Keratinocyte (primary cell): ENCODE data around the gene DCLK1. TPM values are rescaled to one million over a fixed set of nuclear protein-coding genes. Genes with fewer than 3 reads are reported as not detected.

Experiments
- DNase-seq: peaks from one replicate; pipeline ENCODE4 v3.0.0-alpha.2; 2011; ENCODE audit warnings: low read depth, missing footprints, low spot score
- FAIRE-seq: peaks from 2 replicates; lab custom pipeline; 2011; peaks lifted over from hg19 to GRCh38; lab: Jason Lieb, UNC
- H2AFZ ChIP-seq: 2 replicates; pipeline ENCODE4 v1.6.0; 2012; ENCODE audit warnings: low read length, control low read depth, inconsistent platforms; ENCODE audit not compliant: control insufficient read depth
- H3K27ac ChIP-seq: 2 replicates; pipeline ENCODE4 v1.5.1; 2011; ENCODE audit warnings: low read length; ENCODE audit not compliant: control insufficient read depth, insufficient read depth
- H3K27me3 ChIP-seq: 3 replicates; pipeline ENCODE4 v1.6.0; 2011; ENCODE audit warnings: low read length; ENCODE audit not compliant: control insufficient read depth, insufficient read depth; ENCODE audit errors: extremely low read depth
- H3K36me3 ChIP-seq, 2 experiments: 2 replicates in 1 of 2; 3 replicates in 1 of 2; pipeline ENCODE4 v1.5.1; 2011; ENCODE audit warnings: low read length in 2 of 2, mild to moderate bottlenecking in 1 of 2; ENCODE audit not compliant: control insufficient read depth in 2 of 2, insufficient read depth in 2 of 2; ENCODE audit errors: extremely low read depth in 1 of 2
- H3K4me1 ChIP-seq: 3 replicates; pipeline ENCODE4 v1.5.1; 2011; ENCODE audit warnings: low read length; ENCODE audit not compliant: control insufficient read depth, insufficient read depth; ENCODE audit errors: extremely low read depth
- H3K4me2 ChIP-seq: 3 replicates; pipeline ENCODE4 v1.6.0; 2011; ENCODE audit warnings: low read depth, low read length; ENCODE audit not compliant: control insufficient read depth, insufficient read depth; ENCODE audit errors: extremely low read depth
- H3K4me3 ChIP-seq, 3 experiments: fragments of 200-600 bp in 1 of 3; sonication (generic) in 1 of 3; 2 replicates in 2 of 3; 3 replicates in 1 of 3; pipeline ENCODE4 v1.5.1; 2011 to 2016; ENCODE audit warnings: low read length in 3 of 3, mild to moderate bottlenecking in 3 of 3, control low read depth in 2 of 3, inconsistent platforms in 1 of 3, low read depth in 1 of 3, mixed read lengths in 1 of 3, mixed run types in 1 of 3, moderate library complexity in 1 of 3; ENCODE audit not compliant: control insufficient read depth in 2 of 3, insufficient read depth in 2 of 3; ENCODE audit errors: extremely low read depth in 1 of 3
- H3K79me2 ChIP-seq: 2 replicates; pipeline ENCODE4 v1.6.0; 2012; ENCODE audit warnings: low read length; ENCODE audit not compliant: control insufficient read depth, insufficient read depth
- H3K9ac ChIP-seq: 3 replicates; pipeline ENCODE4 v1.6.0; 2011; ENCODE audit warnings: low read length; ENCODE audit not compliant: control insufficient read depth, insufficient read depth; ENCODE audit errors: extremely low read depth
- H3K9me1 ChIP-seq: 3 replicates; pipeline ENCODE4 v1.6.0; 2011; ENCODE audit warnings: low read length; ENCODE audit not compliant: control insufficient read depth, insufficient read depth; ENCODE audit errors: extremely low read depth
- H3K9me3 ChIP-seq: 2 replicates; pipeline ENCODE4 v1.5.1; 2012; ENCODE audit warnings: low read depth, low read length; ENCODE audit not compliant: control insufficient read depth
- H4K20me1 ChIP-seq: 3 replicates; pipeline ENCODE4 v1.6.0; 2011; ENCODE audit warnings: low read length; ENCODE audit not compliant: control insufficient read depth, insufficient read depth; ENCODE audit errors: extremely low read depth
- CTCF ChIP-seq, 3 experiments: IDR thresholded peaks in 1 of 3; conservative IDR thresholded peaks in 1 of 3; optimal IDR thresholded peaks in 1 of 3; 2 replicates in 2 of 3; 3 replicates in 1 of 3; pipeline versions ENCODE3 to v1.5.1; 2011; ENCODE audit warnings: low read length in 3 of 3, mild to moderate bottlenecking in 3 of 3, moderate library complexity in 2 of 3, control low read depth in 1 of 3, inconsistent platforms in 1 of 3; ENCODE audit not compliant: insufficient read depth in 2 of 3; ENCODE audit errors: extremely low read depth in 1 of 3
- EZH2 ChIP-seq: IDR thresholded peaks from one replicate; pipeline ENCODE4 v1.6.1; 2012; ENCODE audit warnings: inconsistent platforms, mild to moderate bottlenecking, low read length, moderate library complexity
- dilution Hi-C: fragments of 300-500 bp; cut with MboI; formaldehyde crosslinking; loops from one replicate; pipeline ENCODE4 v1.7.0; 2020; ENCODE audit warnings: low sequenced_read_pairs; ENCODE audit not compliant: extremely low pct_ligation_motif_present
- polyA plus RNA-seq, 5 experiments: library from polyadenylated mRNA; depleted of rRNA in 3 of 5; stranded (reverse) in 3 of 5; stranded (forward) in 1 of 5; unstranded in 1 of 5; fragments of >200 nt; gene quantifications; 1 replicate in 1 of 5; 2 replicates in 3 of 5; 3 replicates in 1 of 5; pipeline versions ENCODE4 v1.2.1 to v1.2.3, GENCODE V29; 2011 to 2012; ENCODE audit warnings: missing spikeins in 2 of 5, low read depth in 1 of 5, low replicate concordance in 1 of 5

Gene DCLK1
- polyA plus RNA-seq, 1 donor (not counting 4 experiments of a cell fraction or from before 2014, with no cell fraction given) = 0.04 TPM

- Histone ChIP-seq H3K36me3 (no peaks in the 10 kb centered on the region), H2AFZ (no peak overlapping the region), H3K9me1 (no peaks in the 10 kb centered on the region), H3K4me1 (no peaks in the 10 kb centered on the region), H3K27ac (no peak overlapping the region), H3K9ac (no peak overlapping the region), H3K9me3 (no peaks in the 10 kb centered on the region), H3K79me2 (no peaks in the 10 kb centered on the region), H4K20me1 (no peaks in the 10 kb centered on the region), H3K4me2 (no peak overlapping the region), H3K27me3 (no peaks in the 10 kb centered on the region), H3K4me3 (no peak overlapping the region)
- TF ChIP-seq CTCF (optimal IDR thresholded peaks at IDR 0.05 in 1 of 3, IDR thresholded peaks at IDR 0.05 in 1 of 3, conservative IDR thresholded peaks at IDR 0.05 in 1 of 3; ENCODE audit: extremely low read depth in 1 of 3, insufficient read depth in 2 of 3, low read length in 3 of 3) = no peak
- TF ChIP-seq EZH2 = no peak
- DNase-seq = no peak
- FAIRE-seq = no peak
- dilution Hi-C loops = no loop called here
Observed at GRCh38 chr13:35781036-35782000, 349.9 kb downstream of the DCLK1 start.

- FAIRE-seq = no peak
Observed at GRCh38 chr13:35780613-35781012, 350.6 kb downstream of the DCLK1 start.

More at GRCh38 chr13:35780613-35781012, 350.6 kb downstream of the DCLK1 start:
- H3K9ac ChIP-seq = no peak overlapping the region
- no peaks in the 10 kb centered on the region for H3K9me1 ChIP-seq
- H3K9me3 ChIP-seq = no peaks in the 10 kb centered on the region
- no peaks in the 10 kb centered on the region for H4K20me1 ChIP-seq
- H3K4me3 ChIP-seq = no peak overlapping the region
- H3K36me3 ChIP-seq = no peaks in the 10 kb centered on the region
- no peak overlapping the region for H2AFZ ChIP-seq
- no peak for TF ChIP-seq CTCF (optimal IDR thresholded peaks at IDR 0.05 in 1 of 3, IDR thresholded peaks at IDR 0.05 in 1 of 3, conservative IDR thresholded peaks at IDR 0.05 in 1 of 3; ENCODE audit: extremely low read depth in 1 of 3, insufficient read depth in 2 of 3, low read length in 3 of 3)
- TF ChIP-seq EZH2 = no peak
- DNase-seq = no peak
- H3K27ac ChIP-seq = no peak overlapping the region
- no peaks in the 10 kb centered on the region for H3K4me1 ChIP-seq
- H3K27me3 ChIP-seq = no peaks in the 10 kb centered on the region
- dilution Hi-C loops = no loop called here
- H3K4me2 ChIP-seq = no peak overlapping the region
- H3K79me2 ChIP-seq = no peaks in the 10 kb centered on the region
